ENCODE data around the gene WNT3. TPM values are rescaled to one million over a fixed set of nuclear protein-coding genes. Genes with fewer than 3 reads are reported as not detected.

Gene WNT3
- total and polyA plus RNA-seq, 2 donors (not counting 3 experiments of a cell fraction or from before 2014, with no cell fraction given): 1.4 to 2.1 TPM

- FAIRE-seq: no peak
- no peak overlapping the region for H3K4me2 ChIP-seq (ENCODE audit: insufficient read depth, low read length)
- TF ChIP-seq MYC (IDR thresholded peaks at IDR 0.05; ENCODE audit: low read depth, low read length) (no peak), POLR2AphosphoS5 (IDR thresholded peaks at IDR 0.05; ENCODE audit: insufficient read depth, low read depth, low read length) (no peak), FOS (IDR thresholded peaks at IDR 0.05; ENCODE audit: borderline replicate concordance, insufficient read depth, low read length) (no peak)
- H3K9me3 ChIP-seq (replicated peaks; ENCODE audit: control insufficient read depth, insufficient read depth, low read length): no peaks in the 10 kb centered on the region
- no peak overlapping the region for H3K4me3 ChIP-seq (replicated peaks in 1 of 3; ENCODE audit: insufficient read depth in 1 of 3, low read depth in 1 of 3, low read length in 3 of 3)
- ChIA-PET POLR2A (no interaction called here), CTCF (interaction anchor here (1.9 to 3.8 kb wide), 3 partner anchors 10 to 34 kb away, joined by 4 to 34 read pairs (median 18); no protein-coding TSS in a partner anchor)
- no peaks in the 10 kb centered on the region for H3K4me1 ChIP-seq (ENCODE audit: control insufficient read depth, extremely low read depth, insufficient read depth, low read length)
- H2AFZ ChIP-seq (ENCODE audit: low read depth, low read length): no peak overlapping the region
- H3K9ac ChIP-seq (replicated peaks; ENCODE audit: extremely low read depth, insufficient read depth, low read length): no peak overlapping the region
- H3K36me3 ChIP-seq (ENCODE audit: control insufficient read depth in 2 of 2, extremely low read depth in 1 of 2, insufficient read depth in 2 of 2, low read length in 2 of 2): no peaks in the 10 kb centered on the region
- no TSS peak for BruUV-seq (replicated peaks)
- H4K20me1 ChIP-seq (replicated peaks; ENCODE audit: control insufficient read depth, extremely low read depth, insufficient read depth, low read length): no peaks in the 10 kb centered on the region
- no peak overlapping the region for H3K27ac ChIP-seq (ENCODE audit: insufficient read depth, low read depth, low read length)
- peaks cover 3 to 6% of the 10 kb centered on the region in 2 experiments for H3K27me3 ChIP-seq (ENCODE audit: control insufficient read depth in 2 of 2, insufficient read depth in 2 of 2, low read length in 2 of 2)
- DNase-seq (ENCODE audit: low read depth, low spot score): no peak
- H3K9me1 ChIP-seq (replicated peaks; ENCODE audit: control insufficient read depth, extremely low read depth, insufficient read depth, low read length): no peaks in the 10 kb centered on the region
- dilution Hi-C loops (cut with MboI; ENCODE audit: extremely low pct_ligation_motif_present, low sequenced_read_pairs) (no loop called here), intact Hi-C loops (cut with micrococcal nuclease) (loop anchor here (10.0 kb wide), 1 partner anchor 48 kb away; no protein-coding TSS in a partner anchor)
- no peaks in the 10 kb centered on the region for H3K79me2 ChIP-seq (ENCODE audit: control insufficient read depth, insufficient read depth, low read length)
These were observed 13.9 kb upstream of the WNT3 start for GRCh38 chr17:46832331-46832821.

DNA sequence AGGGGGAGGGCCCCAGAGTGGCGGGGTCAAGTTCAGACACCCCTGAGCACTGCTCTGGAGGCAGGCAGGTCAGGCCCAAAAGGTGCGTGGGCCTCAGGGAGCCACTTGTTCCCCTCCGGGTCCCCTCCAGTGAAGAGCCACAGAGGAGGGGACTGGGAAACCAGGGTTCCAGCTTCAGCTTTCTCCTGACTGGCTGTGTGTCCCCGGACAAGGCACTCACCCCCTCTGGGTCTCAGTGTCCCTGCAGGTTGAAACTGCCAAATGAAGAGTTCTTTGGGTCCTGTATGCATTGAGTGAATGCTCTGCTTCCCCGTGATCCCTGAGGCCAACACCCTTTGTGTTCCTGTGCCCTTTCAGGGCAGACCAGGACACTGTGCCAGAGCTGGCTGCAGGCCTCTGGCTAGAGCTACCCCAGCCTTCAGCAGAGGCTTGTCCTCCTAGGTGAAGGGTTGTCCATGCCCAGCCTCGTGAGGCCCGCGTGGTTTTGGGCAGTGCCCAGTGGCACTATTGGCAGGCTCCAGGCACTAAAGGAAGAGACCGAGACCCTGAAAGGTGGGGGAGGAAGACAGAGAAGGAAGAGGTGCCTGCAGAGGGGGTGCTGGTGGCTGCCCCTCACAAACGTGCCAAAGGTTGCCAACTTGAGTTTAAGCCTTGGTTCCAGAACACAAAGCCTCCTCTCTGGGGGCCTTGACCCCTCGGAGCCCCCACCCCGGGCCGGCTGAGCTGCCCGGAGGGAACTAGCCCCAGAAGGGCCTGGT, 13.3 kb upstream of the WNT3 start:
- H3K4me1 ChIP-seq (ENCODE audit: control insufficient read depth, extremely low read depth, insufficient read depth, low read length): no peaks in the 10 kb centered on the region
- H3K9me1 ChIP-seq (replicated peaks; ENCODE audit: control insufficient read depth, extremely low read depth, insufficient read depth, low read length): no peaks in the 10 kb centered on the region
- intact Hi-C loops (cut with micrococcal nuclease) (loop anchor here (10.0 kb wide), 1 partner anchor 47 kb away; no protein-coding TSS in a partner anchor), dilution Hi-C loops (cut with MboI; ENCODE audit: extremely low pct_ligation_motif_present, low sequenced_read_pairs) (no loop called here)
- no peaks in the 10 kb centered on the region for H3K79me2 ChIP-seq (ENCODE audit: control insufficient read depth, insufficient read depth, low read length)
- no peak for DNase-seq (ENCODE audit: low read depth, low spot score)
- H3K4me3 ChIP-seq (replicated peaks in 1 of 3; ENCODE audit: insufficient read depth in 1 of 3, low read depth in 1 of 3, low read length in 3 of 3): no peak overlapping the region
- ChIA-PET POLR2A (no interaction called here), CTCF (interaction anchor here (1.2 to 2.6 kb wide), 3 partner anchors 10 to 33 kb away, joined by 4 to 18 read pairs (median 4); no protein-coding TSS in a partner anchor)
- H3K36me3 ChIP-seq (ENCODE audit: control insufficient read depth in 2 of 2, extremely low read depth in 1 of 2, insufficient read depth in 2 of 2, low read length in 2 of 2): no peaks in the 10 kb centered on the region
- TF ChIP-seq FOS (IDR thresholded peaks at IDR 0.05; ENCODE audit: borderline replicate concordance, insufficient read depth, low read length) (no peak), POLR2A (IDR thresholded peaks at IDR 0.05; ENCODE audit: low read depth, low read length) (no peak), CTCF (IDR thresholded peaks at IDR 0.05; ENCODE audit: extremely low read depth in 1 of 2, insufficient read depth in 1 of 2, low read depth in 1 of 2, low read length in 2 of 2) (no peak), MYC (IDR thresholded peaks at IDR 0.05; ENCODE audit: low read depth, low read length) (no peak), GATA2 (IDR thresholded peaks at IDR 0.05; ENCODE audit: insufficient read depth, insufficient read length, low read depth, low read length) (no peak), JUN (IDR thresholded peaks at IDR 0.05; ENCODE audit: borderline replicate concordance, insufficient read depth, insufficient read length, low read depth) (no peak), EZH2 (IDR thresholded peaks at IDR 0.05; ENCODE audit: borderline replicate concordance, low read depth, low read length, severe bottlenecking) (no peak), POLR2AphosphoS5 (IDR thresholded peaks at IDR 0.05; ENCODE audit: insufficient read depth, low read depth, low read length) (no peak)
- TF ChIP-seq, protein P1, sequence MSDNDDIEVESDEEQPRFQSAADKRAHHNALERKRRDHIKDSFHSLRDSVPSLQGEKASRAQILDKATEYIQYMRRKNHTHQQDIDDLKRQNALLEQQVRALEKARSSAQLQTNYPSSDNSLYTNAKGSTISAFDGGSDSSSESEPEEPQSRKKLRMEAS (IDR thresholded peaks at IDR 0.05; ENCODE audit: insufficient read depth, insufficient read length): no peak
- H3K27me3 ChIP-seq (ENCODE audit: control insufficient read depth in 2 of 2, insufficient read depth in 2 of 2, low read length in 2 of 2): peaks cover 3 to 6% of the 10 kb centered on the region in 2 experiments
- BruUV-seq (replicated peaks): no TSS peak
- no peak for FAIRE-seq
- no peaks in the 10 kb centered on the region for H3K9me3 ChIP-seq (replicated peaks; ENCODE audit: control insufficient read depth, insufficient read depth, low read length)
- H2AFZ ChIP-seq (ENCODE audit: low read depth, low read length): no peak overlapping the region
- H3K4me2 ChIP-seq (ENCODE audit: insufficient read depth, low read length): no peak overlapping the region
- H3K27ac ChIP-seq (ENCODE audit: insufficient read depth, low read depth, low read length): no peak overlapping the region
- H3K9ac ChIP-seq (replicated peaks; ENCODE audit: extremely low read depth, insufficient read depth, low read length): no peak overlapping the region
- no peaks in the 10 kb centered on the region for H4K20me1 ChIP-seq (replicated peaks; ENCODE audit: control insufficient read depth, extremely low read depth, insufficient read depth, low read length)

Measured in endothelial cell of umbilical vein (primary cell).